Lung (tissue), 16 donors: ENCODE data around the gene GALNT10. TPM values are rescaled to one million over a fixed set of nuclear protein-coding genes. Genes with fewer than 3 reads are reported as not detected.

Experiments
- ATAC-seq: fragments of 200-7000 bp; cut with Tn5 transposase; one replicate; pipeline ENCODE4 v1.9.1; 2020; ENCODE audit warnings: moderate number of reproducible peaks; ENCODE audit not compliant: insufficient read depth, low FRiP score
- DNase-seq, 3 donors: peaks; one replicate each; pipeline ENCODE4 v3.0.0-alpha.2; 2013 to 2017
- H3K27ac ChIP-seq, 2 donors: one replicate each; pipeline ENCODE4 v1.5.1; 2013; ENCODE audit warnings: mild to moderate bottlenecking in 2 of 2, moderate library complexity in 2 of 2, control low read depth in 1 of 2, inconsistent platforms in 1 of 2, low read depth in 1 of 2, low read length in 1 of 2
- H3K27me3 ChIP-seq, 3 donors: one replicate each; pipeline ENCODE4 v1.5.1; 2013; ENCODE audit warnings: low read length in 2 of 3; ENCODE audit not compliant: control insufficient read depth in 3 of 3, insufficient read depth in 3 of 3
- H3K36me3 ChIP-seq, 4 donors: one replicate each; pipeline ENCODE4 v1.5.1; 2013; ENCODE audit warnings: low read length in 4 of 4, mild to moderate bottlenecking in 1 of 4, moderate library complexity in 1 of 4; ENCODE audit not compliant: control insufficient read depth in 4 of 4, insufficient read depth in 4 of 4
- H3K4me1 ChIP-seq, 5 donors: one replicate each; pipeline ENCODE4 v1.5.1; 2013; ENCODE audit warnings: low read length in 5 of 5, mild to moderate bottlenecking in 2 of 5, moderate library complexity in 1 of 5; ENCODE audit not compliant: control insufficient read depth in 5 of 5, insufficient read depth in 5 of 5
- H3K4me3 ChIP-seq: one replicate; pipeline ENCODE4 v1.5.1; 2013; ENCODE audit warnings: mild to moderate bottlenecking, control low read depth, moderate library complexity
- H3K9ac ChIP-seq, 2 donors: one replicate each; pipeline ENCODE4 v1.5.1; 2013; ENCODE audit warnings: low read length in 2 of 2, control low read depth in 1 of 2; ENCODE audit not compliant: insufficient read depth in 1 of 2
- H3K9me3 ChIP-seq, 4 donors: one replicate each; pipeline ENCODE4 v1.5.1; 2013; ENCODE audit warnings: low read length in 3 of 4, mild to moderate bottlenecking in 1 of 4, moderate library complexity in 1 of 4; ENCODE audit not compliant: control insufficient read depth in 4 of 4, insufficient read depth in 3 of 4
- CTCF ChIP-seq: IDR thresholded peaks from 2 replicates; pipeline ENCODE4 v1.5.1; 2012; ENCODE audit warnings: mild to moderate bottlenecking; ENCODE audit errors: control extremely low read depth, extremely low read depth
- WGBS, 2 donors: extraction: QIAGEN DNeasy Blood & Tissue Kit; methylation state at CpG; one replicate each; pipeline ENCODE4 v1.1.7; 2013; 5-methylcytosine and 5-hydroxymethylcytosine counted together
- long read RNA-seq, 5 donors: transcript quantifications; one replicate each; lab custom pipeline, GENCODE V29; 2026
- polyA plus RNA-seq, 2 donors: library from polyadenylated mRNA; stranded (reverse); fragments of 200-250 nt; gene quantifications; one replicate each; pipeline ENCODE4 v1.2.1, GENCODE V29; 2013
- total RNA-seq, 2 donors: library from RNA; depleted of rRNA in 1 of 2; stranded (reverse); fragments of >200 nt in 1 of 2; gene quantifications; one replicate each; pipeline ENCODE4 v1.2.1, GENCODE V29; 2014 to 2021
- donor health status: control.
- donor health status: control.
- donor health status: Bipolar disorder and iron deficiency.
- donor health status: healthy.
- donor health status: DM: yes; HTN: yes; CAD: no.

GALNT10 gene
- total RNA-seq: 10 to 100 TPM in 1 of 2 donors, 1 to 10 TPM in 1; 9.0 to 70.2 TPM
- polyA plus RNA-seq: 10 to 100 TPM; 14.9 to 29.1 TPM
- long read RNA-seq, donor 1, partial matches to known transcripts: 6 of 6 reads
- long read RNA-seq, donor 1, other reads (novel, unspliced or antisense): 0 of 6 reads
- long read RNA-seq, donor 2, full-length matches to known transcripts: 2 of 2 reads
- long read RNA-seq, donor 2, partial matches to known transcripts: 0 of 2 reads
- long read RNA-seq, donor 2, other reads (novel, unspliced or antisense): 0 of 2 reads
- long read RNA-seq, donor 3, full-length matches to known transcripts: 3 of 3 reads
- long read RNA-seq, donor 3, partial matches to known transcripts: 0 of 3 reads
- long read RNA-seq, donor 3, other reads (novel, unspliced or antisense): 0 of 3 reads
- long read RNA-seq, donor 4: 0 reads
- long read RNA-seq, donor 5, full-length matches to known transcripts: 2 of 2 reads
- long read RNA-seq, donor 5, partial matches to known transcripts: 0 of 2 reads
- long read RNA-seq, donor 5, other reads (novel, unspliced or antisense): 0 of 2 reads

- H3K4me3 ChIP-seq: peak within 1 kb of the TSS; percentile 73
- H3K4me1 ChIP-seq: peaks cover 0 to 12% (median 5%) of the 10 kb centered on the region in 5 donors
- H3K27ac ChIP-seq: peak within 1 kb of the TSS; percentile 81 to 82
- peaks cover 0 to 11% (median 0%) of the 10 kb centered on the region in 3 donors for H3K27me3 ChIP-seq
- ATAC-seq: peak; percentile 75
- DNase-seq: peak; percentile 66 to 89 (median 75)
- H3K9me3 ChIP-seq: no peaks in the 10 kb centered on the region
- TF ChIP-seq CTCF: peak; percentile 8
- WGBS, 2 donors: 1 to 4% methylated on average over 35 to 84 of the region's 84 CpGs
- H3K36me3 ChIP-seq: peaks cover 0 to 1% (median 0%) of the 10 kb centered on the region in 4 donors
- H3K9ac ChIP-seq: peak within 1 kb of the TSS in 1 of 2 donors; percentile 50
Observed at GRCh38 chr5:154190595-154191304, at the start of gene GALNT10. TSS of gene GALNT10 (plus strand) at chr5:154190733. CDS start at chr5:154190867, 134 bp downstream.

DNA sequence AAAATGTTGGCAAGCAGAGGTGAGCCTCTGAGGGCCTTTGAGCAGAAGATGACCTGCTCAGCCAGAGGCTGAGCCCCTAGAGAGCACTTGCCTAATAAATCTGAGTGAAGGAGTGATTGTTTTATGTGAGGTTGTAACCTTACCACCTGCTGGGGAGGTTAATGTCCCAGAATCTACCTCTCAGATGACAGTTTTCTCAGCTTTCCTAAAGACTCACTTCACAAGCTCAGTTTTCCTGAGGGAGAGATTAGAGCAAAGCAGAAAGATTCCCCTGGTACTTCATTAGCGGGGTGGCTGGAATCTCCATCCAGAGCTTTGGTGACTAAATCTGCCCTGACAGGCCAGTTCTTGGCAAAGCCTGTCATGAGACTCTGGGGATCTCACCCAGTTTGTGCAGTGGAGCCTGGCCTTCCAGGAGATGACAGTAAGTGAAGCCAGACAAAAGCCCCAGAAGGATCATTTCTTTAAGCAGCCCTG is 48.8 kb upstream of the GALNT10 start:
- DNase-seq: no peak
- peaks cover 0 to 26% (median 3%) of the 10 kb centered on the region in 5 donors for H3K4me1 ChIP-seq
- no peak for ATAC-seq
- H3K36me3 ChIP-seq: no peaks in the 10 kb centered on the region
- no peak for TF ChIP-seq CTCF
- WGBS, 2 donors: 72 to 81% methylated on average over 1 of the region's 1 CpG
- no peak overlapping the region for H3K4me3 ChIP-seq
- H3K27ac ChIP-seq: no peak overlapping the region
- H3K27me3 ChIP-seq: no peaks in the 10 kb centered on the region
- no peak overlapping the region for H3K9ac ChIP-seq
- H3K9me3 ChIP-seq: no peaks in the 10 kb centered on the region

GRCh38 chr5:154143211-154143641 is 47.3 kb upstream of the GALNT10 start:
- ATAC-seq (no peak), DNase-seq (peak in 2 of 3 donors; percentile 31 to 44)
- H3K27me3 ChIP-seq: no peaks in the 10 kb centered on the region
- H3K9me3 ChIP-seq: no peaks in the 10 kb centered on the region
- H3K36me3 ChIP-seq: no peaks in the 10 kb centered on the region
- no peak overlapping the region for H3K9ac ChIP-seq
- H3K27ac ChIP-seq: no peak overlapping the region
- TF ChIP-seq CTCF: no peak
- no peak overlapping the region for H3K4me3 ChIP-seq
- 78 to 89% methylated on average over 6 of the region's 6 CpGs for WGBS, 2 donors
- peaks cover 0 to 26% (median 3%) of the 10 kb centered on the region in 5 donors for H3K4me1 ChIP-seq
